Body of pancreas (tissue), 4 donors: ENCODE measurements around the gene PSKH1.

ENCODE experiments used
- CTCF ChIP-seq, 7 experiments: fragments of 450-650 bp in 4 of 7; fragments of 200-600 bp in 3 of 7; sonication (generic) in 3 of 7; IDR thresholded peaks; one replicate each; pipeline ENCODE4 v1.5.1; 2016 to 2019; ENCODE audit warnings: antibody characterized with exemption in 7 of 7
- POLR2A ChIP-seq, 3 donors: fragments of 450-650 bp; IDR thresholded peaks; one replicate each; pipeline ENCODE4 v1.6.1; 2016; ENCODE audit warnings: antibody characterized with exemption in 3 of 3, mild to moderate bottlenecking in 2 of 3

DNA sequence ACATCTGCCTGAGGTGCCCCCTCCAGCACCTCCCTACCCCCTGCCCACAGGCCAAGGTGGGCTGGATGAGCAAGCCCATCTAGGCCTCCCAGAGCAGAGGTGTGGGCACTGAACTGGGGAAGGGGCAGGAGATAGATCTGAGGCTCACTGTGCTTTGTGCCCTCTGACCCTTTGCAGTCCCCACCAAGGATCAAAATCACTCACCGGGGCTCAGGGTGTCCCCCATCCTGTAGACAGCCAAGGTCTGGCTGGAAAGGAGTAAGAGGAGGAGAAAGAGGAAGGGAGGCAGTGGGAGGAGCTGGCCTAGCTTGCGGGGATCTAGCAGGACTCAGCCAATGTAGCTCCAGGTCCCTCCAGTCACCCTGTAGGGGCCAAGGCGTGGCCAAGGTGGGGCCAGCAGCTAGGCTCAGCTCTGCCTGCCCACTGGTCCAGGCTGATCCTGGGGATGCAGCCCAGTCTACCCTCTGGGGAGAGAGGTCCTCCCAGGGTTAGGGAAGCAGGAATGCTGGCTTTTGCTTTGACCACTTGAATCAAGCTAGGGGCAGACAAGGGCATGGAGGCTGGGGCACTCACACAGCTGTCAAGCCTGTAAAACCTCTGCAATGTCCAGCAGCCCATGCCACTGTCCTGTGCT lies 73.6 kb downstream of the PSKH1 start:
- TF ChIP-seq CTCF (IDR thresholded peaks at IDR 0.05) (no peak), POLR2A (IDR thresholded peaks at IDR 0.05) (no peak)
